Spleen (tissue), 7 donors: ENCODE measurements around the gene LNX1.

Experiments used
- CTCF ChIP-seq, 11 experiments: fragments of 200-600 bp in 7 of 11; fragments of 450-650 bp in 4 of 11; sonication (generic) in 4 of 11; IDR thresholded peaks in 8 of 11; conservative IDR thresholded peaks in 3 of 11; 1 replicate in 7 of 11; 2 replicates in 4 of 11; pipeline versions ENCODE4 v1.4.0 to v1.8.0; 2016 to 2021; ENCODE audit warnings: antibody characterized with exemption in 11 of 11, inconsistent platforms in 4 of 11, mild to moderate bottlenecking in 1 of 11
- POLR2A ChIP-seq, 3 donors: fragments of 450-650 bp; IDR thresholded peaks; one replicate each; pipeline ENCODE4 v1.5.1; 2017; ENCODE audit warnings: antibody characterized with exemption in 3 of 3, mild to moderate bottlenecking in 1 of 3
- donor health status: DM: no; HTN: no; CAD: no; lungs with moderate emphysema.
- donor health status: DM: no; HTN: no; CAD: no.
- donor health status: DM: no; HTN: no; CAD: no.

GRCh38 chr4:53453385-53453784, 137.9 kb downstream of the LNX1 start:
- TF ChIP-seq POLR2A (IDR thresholded peaks at IDR 0.05) (no peak), CTCF (IDR thresholded peaks at IDR 0.05 in 8 of 11, conservative IDR thresholded peaks at IDR 0.05 in 3 of 11) (no peak)
